H1 (cell line): ENCODE results near the gene CFAP141. TPM values are rescaled to one million over a fixed set of nuclear protein-coding genes. Genes with fewer than 3 reads are reported as not detected.

Source experiments
- CTCF ChIA-PET: fragments of 300-600 bp; sonication (Branson Sonifier 250); formaldehyde crosslinking; loops from one replicate; lab custom pipeline; 2021; ENCODE audit not compliant: partially characterized antibody; lab: Charles Lee
- POLR2A ChIA-PET: fragments of 300-600 bp; sonication (Branson Sonifier 250); formaldehyde crosslinking; loops from one replicate; lab custom pipeline; 2021; ENCODE audit warnings: inconsistent platforms; ENCODE audit not compliant: partially characterized antibody; lab: Charles Lee
- DNase-seq, 2 experiments: peaks; one replicate each; pipeline versions ENCODE4 v3.0.0 to v3.0.0-alpha.2; 2010 to 2022; ENCODE audit warnings: low spot score in 2 of 2, low read depth in 1 of 2, mixed read lengths in 1 of 2
- FAIRE-seq: peaks from 2 replicates; lab custom pipeline; 2011; peaks lifted over from hg19 to GRCh38; lab: Jason Lieb, UNC
- H2AFZ ChIP-seq: 2 replicates; pipeline ENCODE4 v1.8.1; 2012; ENCODE audit warnings: low read length, inconsistent platforms
- H2AK5ac ChIP-seq: 2 replicates; pipeline ENCODE4 v1.6.1; 2013; ENCODE audit warnings: low read depth, low read length
- H2BK120ac ChIP-seq: replicated peaks from 2 replicates; pipeline ENCODE3; 2013; ENCODE audit warnings: low read depth, low read length, inconsistent platforms
- H2BK12ac ChIP-seq: 2 replicates; pipeline ENCODE4 v1.6.1; 2013; ENCODE audit warnings: low read depth, low read length
- H2BK15ac ChIP-seq: 2 replicates; pipeline ENCODE4 v1.6.1; 2013; ENCODE audit warnings: low read length
- H2BK20ac ChIP-seq: 2 replicates; pipeline ENCODE4 v1.6.1; 2013; ENCODE audit warnings: low read length
- H2BK5ac ChIP-seq: 2 replicates; pipeline ENCODE4 v1.6.1; 2013; ENCODE audit warnings: low read depth, low read length
- H3K14ac ChIP-seq: 2 replicates; pipeline ENCODE4 v1.6.1; 2013; ENCODE audit warnings: inconsistent platforms; ENCODE audit not compliant: insufficient read length
- H3K18ac ChIP-seq: 2 replicates; pipeline ENCODE4 v1.6.1; 2013; ENCODE audit warnings: low read length; ENCODE audit errors: extremely low read depth
- H3K23ac ChIP-seq: 2 replicates; pipeline ENCODE4 v1.6.1; 2013; ENCODE audit warnings: inconsistent platforms; ENCODE audit not compliant: insufficient read length
- H3K23me2 ChIP-seq: 2 replicates; pipeline ENCODE4 v1.6.1; 2013; ENCODE audit warnings: low read depth, low read length
- H3K27ac ChIP-seq: 2 replicates; pipeline ENCODE4 v1.6.1; 2011; ENCODE audit warnings: low read depth, low read length, inconsistent platforms
- H3K27me3 ChIP-seq, 4 experiments: replicated peaks in 1 of 4; 1 replicate in 1 of 4; 2 replicates in 3 of 4; pipeline versions ENCODE4 v1.6.1 to v1.8.1; 2011 to 2013; ENCODE audit warnings: low read length in 3 of 4, mild to moderate bottlenecking in 3 of 4, inconsistent platforms in 2 of 4, mixed read lengths in 2 of 4, moderate library complexity in 1 of 4; ENCODE audit not compliant: control insufficient read depth in 3 of 4, insufficient read depth in 3 of 4; ENCODE audit errors: extremely low read depth in 1 of 4
- H3K36me3 ChIP-seq, 4 experiments: 2 replicates each; pipeline versions ENCODE4 v1.6.1 to v1.8.1; 2011 to 2013; ENCODE audit warnings: mild to moderate bottlenecking in 4 of 4, low read length in 3 of 4, moderate library complexity in 2 of 4, control low read depth in 1 of 4, inconsistent platforms in 1 of 4; ENCODE audit not compliant: insufficient read depth in 4 of 4, control insufficient read depth in 2 of 4
- H3K4ac ChIP-seq: replicated peaks from 2 replicates; pipeline ENCODE3; 2013; ENCODE audit warnings: low read length, low read depth, mixed read lengths, inconsistent platforms; ENCODE audit not compliant: insufficient read length
- H3K4me1 ChIP-seq, 4 experiments: replicated peaks in 1 of 4; 1 replicate in 1 of 4; 2 replicates in 3 of 4; pipeline versions ENCODE4 v1.6.1 to v1.8.1; 2011 to 2013; ENCODE audit warnings: low read length in 3 of 4, inconsistent platforms in 2 of 4, mixed read lengths in 1 of 4; ENCODE audit not compliant: insufficient read depth in 4 of 4, control insufficient read depth in 3 of 4
- H3K4me2 ChIP-seq, 2 experiments: 2 replicates each; pipeline versions ENCODE4 v1.6.1 to v1.8.1; 2011 to 2013; ENCODE audit warnings: low read depth in 2 of 2, low read length in 2 of 2, control low read depth in 1 of 2, inconsistent platforms in 1 of 2, mild to moderate bottlenecking in 1 of 2; ENCODE audit not compliant: insufficient read depth in 1 of 2
- H3K4me3 ChIP-seq, 4 experiments: fragments of 200-600, 300-600 bp in 1 of 4; sonication (generic), shearing (Covaris generic), sonication (Bioruptor Twin) in 1 of 4; 2 replicates each; pipeline versions ENCODE4 v1.5.1 to v1.8.1; 2011 to 2016; ENCODE audit warnings: low read length in 4 of 4, low read depth in 3 of 4, control low read depth in 2 of 4, inconsistent platforms in 2 of 4, mild to moderate bottlenecking in 2 of 4, mixed read lengths in 1 of 4, moderate library complexity in 1 of 4; ENCODE audit not compliant: insufficient read depth in 2 of 4; ENCODE audit errors: extremely low read depth in 1 of 4
- H3K56ac ChIP-seq: replicated peaks from 2 replicates; pipeline ENCODE3; 2013; ENCODE audit warnings: low read depth, mild to moderate bottlenecking, mixed read lengths, low read length, inconsistent platforms; ENCODE audit not compliant: insufficient read length
- H3K79me1 ChIP-seq: 2 replicates; pipeline ENCODE4 v1.6.1; 2013; ENCODE audit warnings: low read depth, low read length, control low read depth
- H3K79me2 ChIP-seq, 2 experiments: 2 replicates each; pipeline versions ENCODE4 v1.6.1 to v1.8.1; 2012 to 2013; ENCODE audit warnings: low read length in 2 of 2, mild to moderate bottlenecking in 2 of 2, inconsistent platforms in 1 of 2; ENCODE audit not compliant: insufficient read depth in 2 of 2, control insufficient read depth in 1 of 2
- H3K9ac ChIP-seq, 4 experiments: replicated peaks in 1 of 4; 1 replicate in 1 of 4; 2 replicates in 3 of 4; pipeline versions ENCODE4 v1.6.1 to v1.8.1; 2011 to 2013; ENCODE audit warnings: low read depth in 3 of 4, low read length in 3 of 4, control low read depth in 2 of 4, mild to moderate bottlenecking in 2 of 4, moderate library complexity in 2 of 4, inconsistent platforms in 1 of 4; ENCODE audit errors: extremely low read depth in 1 of 4
- H3K9me3 ChIP-seq, 2 experiments: 2 replicates each; pipeline versions ENCODE4 v1.6.1 to v1.8.1; 2012 to 2013; ENCODE audit warnings: mild to moderate bottlenecking in 2 of 2, moderate library complexity in 2 of 2, control low read depth in 1 of 2, inconsistent platforms in 1 of 2, low read depth in 1 of 2, low read length in 1 of 2, mixed read lengths in 1 of 2; ENCODE audit not compliant: insufficient read depth in 2 of 2
- H4K20me1 ChIP-seq, 2 experiments: replicated peaks in 1 of 2; 2 replicates each; pipeline versions ENCODE3 to v1.8.1; 2011 to 2013; ENCODE audit warnings: inconsistent platforms in 2 of 2, low read length in 2 of 2, mild to moderate bottlenecking in 1 of 2; ENCODE audit not compliant: insufficient read depth in 2 of 2, control insufficient read depth in 1 of 2
- H4K5ac ChIP-seq: 2 replicates; pipeline ENCODE4 v1.6.1; 2013; ENCODE audit warnings: low read length, low read depth, mixed read lengths, inconsistent platforms; ENCODE audit not compliant: insufficient read length
- H4K8ac ChIP-seq: 2 replicates; pipeline ENCODE4 v1.8.0; 2013; ENCODE audit warnings: mild to moderate bottlenecking, moderate library complexity, low read length, inconsistent platforms; ENCODE audit not compliant: insufficient read depth; ENCODE audit errors: extremely low read depth
- H4K91ac ChIP-seq: replicated peaks from 2 replicates; pipeline ENCODE3; 2013; ENCODE audit warnings: low read length, mixed read lengths, inconsistent platforms; ENCODE audit not compliant: insufficient read length
- ASH2L ChIP-seq: fragments of 200-600, 300-600 bp; sonication (generic); IDR thresholded peaks from one replicate; pipeline ENCODE4 v1.7.1; 2017; ENCODE audit warnings: low read length
- ATF3 ChIP-seq: IDR thresholded peaks from 2 replicates; pipeline ENCODE4 v1.6.1; 2011; ENCODE audit warnings: low read depth, mild to moderate bottlenecking, low read length; ENCODE audit not compliant: insufficient read depth
- CBX5 ChIP-seq: fragments of 300-800, 300-1000 bp; sonication (generic); IDR thresholded peaks from 2 replicates; pipeline ENCODE4 v1.7.1; 2016; ENCODE audit warnings: antibody characterized with exemption, low read length, low read depth
- CBX8 ChIP-seq: fragments of 300-800, 300-1000 bp; sonication (generic); IDR thresholded peaks from 2 replicates; pipeline ENCODE4 v1.7.1; 2016; ENCODE audit warnings: low read depth, low read length, borderline replicate concordance
- EZH2 ChIP-seq: fragments of 200-600 bp; sonication (generic); IDR thresholded peaks from 2 replicates; pipeline ENCODE4 v1.7.1; 2012; ENCODE audit warnings: low read depth, mild to moderate bottlenecking, moderate library complexity, low read length, inconsistent platforms; ENCODE audit not compliant: severe bottlenecking
- HDAC2 ChIP-seq, 2 experiments: fragments of 300-600 bp in 1 of 2; sonication (generic) in 1 of 2; IDR thresholded peaks; 2 replicates each; pipeline ENCODE4 v1.6.1; 2011 to 2012; ENCODE audit warnings: low read depth in 2 of 2, low read length in 2 of 2, mild to moderate bottlenecking in 2 of 2, moderate library complexity in 2 of 2, borderline replicate concordance in 1 of 2, inconsistent platforms in 1 of 2
- JUN ChIP-seq: IDR thresholded peaks from 2 replicates; pipeline ENCODE4 v1.6.1; 2011; ENCODE audit warnings: low read depth, mild to moderate bottlenecking, improper control_type of control experiment, low read length
- MAFK ChIP-seq: IDR thresholded peaks from 2 replicates; pipeline ENCODE4 v1.6.1; 2012; ENCODE audit warnings: low read depth, mild to moderate bottlenecking, improper control_type of control experiment, low read length
- POLR2A ChIP-seq, 2 experiments: IDR thresholded peaks; 1 replicate in 1 of 2; 2 replicates in 1 of 2; pipeline ENCODE4 v1.6.1; 2011; ENCODE audit warnings: low read depth in 2 of 2, low read length in 2 of 2, mild to moderate bottlenecking in 2 of 2; ENCODE audit errors: control extremely low read depth in 1 of 2
- RAD21 ChIP-seq, 2 experiments: IDR thresholded peaks in 1 of 2; conservative IDR thresholded peaks in 1 of 2; 2 replicates each; pipeline ENCODE4 v1.6.1; 2011; ENCODE audit warnings: low read depth in 2 of 2, low read length in 2 of 2, improper control_type of control experiment in 1 of 2, inconsistent platforms in 1 of 2, mild to moderate bottlenecking in 1 of 2, moderate library complexity in 1 of 2
- SP2 ChIP-seq: IDR thresholded peaks from 2 replicates; pipeline ENCODE4 v1.6.1; 2012; ENCODE audit warnings: mild to moderate bottlenecking, low read length, inconsistent platforms
- TAF7 ChIP-seq: optimal IDR thresholded peaks from 2 replicates; pipeline ENCODE3; 2011; ENCODE audit warnings: low read depth, mild to moderate bottlenecking, inconsistent platforms, low read length, moderate library complexity, borderline replicate concordance
- WGBS, 2 experiments: shearing (Covaris generic) in 1 of 2; methylation state at CpG; one replicate each; pipeline versions ENCODE4 v1.1.6 to v1.1.7; 2013 to 2015; ENCODE audit warnings: low lambda C conversion rate in 2 of 2, mixed read lengths in 2 of 2, inconsistent platforms in 1 of 2, low coverage in 1 of 2, missing lambda C conversion rate in 1 of 2; ENCODE audit not compliant: insufficient replicate concordance in 2 of 2, insufficient coverage in 1 of 2, insufficient read length in 1 of 2; ENCODE audit errors: extremely low coverage in 1 of 2, missing lambda C conversion rate in 1 of 2; 5-methylcytosine and 5-hydroxymethylcytosine counted together
- polyA plus RNA-seq, 7 experiments: library from polyadenylated mRNA; depleted of rRNA in 3 of 7; stranded (reverse) in 5 of 7; unstranded in 2 of 7; fragments of >200 nt in 5 of 7; fragments of 200-250 nt in 2 of 7; gene quantifications; 1 replicate in 5 of 7; 2 replicates in 1 of 7; 4 replicates in 1 of 7; pipeline versions ENCODE4 v1.2.1 to v1.2.3, GENCODE V29; 2011 to 2013; ENCODE audit warnings: missing spikeins in 2 of 7, mixed read lengths in 2 of 7
- total RNA-seq: library from RNA; stranded (reverse); fragmentation: NEBNext Ultra II Directional; extraction: Animal tissue kit (Norgen Biotek cat#: 25700); gene quantifications from 2 replicates; pipeline ENCODE4 v1.2.1, GENCODE V29; 2021

Gene CFAP141
- total and polyA plus RNA-seq, 2 of the 8 experiments (the other 6 are each of a cell fraction or from before 2014, with no cell fraction given), result not detected

GRCh38 chr1:154253671-154254070 lies 47.5 kb upstream of the CFAP141 start:
- no peak for FAIRE-seq
- no peak overlapping the region for H3K56ac ChIP-seq

More at GRCh38 chr1:154253671-154254070, 47.5 kb upstream of the CFAP141 start:
- TF ChIP-seq ATF3 (no peak), TAF7 (no peak), HDAC2 (IDR thresholded peaks at IDR 0.05; ENCODE audit: borderline replicate concordance in 1 of 2, low read depth in 2 of 2, low read length in 2 of 2) (no peak), CBX5 (no peak), SP2 (no peak), POLR2A (IDR thresholded peaks at IDR 0.05; ENCODE audit: control extremely low read depth in 1 of 2, low read depth in 2 of 2, low read length in 2 of 2) (no peak), CBX8 (no peak), ASH2L (no peak), RAD21 (IDR thresholded peaks at IDR 0.05 in 1 of 2, conservative IDR thresholded peaks at IDR 0.05 in 1 of 2; ENCODE audit: low read depth in 2 of 2, low read length in 2 of 2) (no peak), JUN (no peak), MAFK (no peak), EZH2 (no peak)
- TF ChIP-seq, all 59 proteins: peak for 0
- peaks cover 2 to 4% of the 10 kb centered on the region in 2 experiments for H4K20me1 ChIP-seq
- H3K4me3 ChIP-seq, result no peak overlapping the region
- no peak for DNase-seq
- H2BK5ac ChIP-seq, result no peak overlapping the region
- CTCF ChIA-PET, result no interaction called here
- no peaks in the 10 kb centered on the region for H3K9me3 ChIP-seq
- no peak overlapping the region for H2BK12ac ChIP-seq
- H3K4me1 ChIP-seq, result no peaks in the 10 kb centered on the region
- no peak overlapping the region for H3K4me2 ChIP-seq
- no peak overlapping the region for H3K18ac ChIP-seq
- H2BK20ac ChIP-seq, result no peak overlapping the region
- peaks cover 63 to 95% (median 86%) of the 10 kb centered on the region in 4 experiments for H3K36me3 ChIP-seq
- H3K79me2 ChIP-seq, result no peaks in the 10 kb centered on the region
- POLR2A ChIA-PET, result interaction anchor here (0.6 to 1.6 kb wide), 2 partner anchors 32 to 347 kb away, joined by 3 to 4 read pairs; no protein-coding TSS in a partner anchor
- H2AK5ac ChIP-seq, result no peak overlapping the region
- no peak overlapping the region for H3K14ac ChIP-seq
- H3K27me3 ChIP-seq, result no peaks in the 10 kb centered on the region
- H3K4ac ChIP-seq, result no peak overlapping the region
- H3K23ac ChIP-seq, result no peak overlapping the region
- H2AFZ ChIP-seq, result no peak overlapping the region
- no peak overlapping the region for H3K9ac ChIP-seq
- H3K23me2 ChIP-seq, result no peaks in the 10 kb centered on the region
- H4K5ac ChIP-seq, result no peak overlapping the region
- no peaks in the 10 kb centered on the region for H3K79me1 ChIP-seq
- no peak overlapping the region for H4K8ac ChIP-seq
- 93% methylated on average over 7 of the region's 7 CpGs; no CpG with 5 or more reads in 1 of the 2 experiments for WGBS, 2 experiments
- H2BK15ac ChIP-seq, result no peak overlapping the region
- no peak overlapping the region for H3K27ac ChIP-seq
- H4K91ac ChIP-seq, result no peak overlapping the region
- no peak overlapping the region for H2BK120ac ChIP-seq
